ENCODE results near the gene RASGRP2. TPM values are rescaled to one million over a fixed set of nuclear protein-coding genes. Genes with fewer than 3 reads are reported as not detected.

RASGRP2 gene
- total RNA-seq, 1 experiment from 2014 or later, result not detected

DNA sequence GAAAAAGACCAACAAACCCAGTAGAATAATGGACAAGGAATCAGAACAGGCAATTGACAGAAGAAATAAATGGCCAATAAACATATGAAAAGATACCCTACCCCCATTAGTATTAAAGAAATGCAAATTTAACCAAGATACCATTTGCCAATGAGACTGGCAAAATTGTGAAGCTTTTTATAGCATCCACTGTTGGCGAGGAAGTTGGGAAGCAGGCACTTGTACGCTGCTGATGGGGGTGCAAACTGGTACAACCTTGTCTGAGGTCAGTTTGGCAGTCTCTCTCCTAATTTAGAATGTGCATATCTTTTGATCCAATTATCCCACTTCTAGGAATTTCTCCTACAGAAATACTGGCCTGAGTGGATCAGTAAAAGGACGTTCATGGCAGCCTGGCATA is 12.3 kb downstream of the RASGRP2 start:
- Histone ChIP-seq H3K9me3 (no peaks in the 10 kb centered on the region), H3K36me3 (no peaks in the 10 kb centered on the region), H3K27me3 (no peaks in the 10 kb centered on the region), H3K4me3 (no peak overlapping the region)
- DNase-seq, result no peak

GRCh38 chr11:64729851-64730382 is 14.0 kb downstream of the RASGRP2 start:
- no peaks in the 10 kb centered on the region for H3K36me3 ChIP-seq
- no peak for DNase-seq

GRCh38 chr11:64728757-64729365 is 15.1 kb downstream of the RASGRP2 start:
- Histone ChIP-seq H3K27me3 (no peaks in the 10 kb centered on the region), H3K36me3 (no peaks in the 10 kb centered on the region), H3K9me3 (no peaks in the 10 kb centered on the region), H3K4me3 (no peak overlapping the region)
- DNase-seq, result no peak

More at GRCh38 chr11:64729851-64730382, 14.0 kb downstream of the RASGRP2 start:
- H3K27me3 ChIP-seq, result no peaks in the 10 kb centered on the region
- H3K4me3 ChIP-seq, result no peak overlapping the region
- no peaks in the 10 kb centered on the region for H3K9me3 ChIP-seq

DNA sequence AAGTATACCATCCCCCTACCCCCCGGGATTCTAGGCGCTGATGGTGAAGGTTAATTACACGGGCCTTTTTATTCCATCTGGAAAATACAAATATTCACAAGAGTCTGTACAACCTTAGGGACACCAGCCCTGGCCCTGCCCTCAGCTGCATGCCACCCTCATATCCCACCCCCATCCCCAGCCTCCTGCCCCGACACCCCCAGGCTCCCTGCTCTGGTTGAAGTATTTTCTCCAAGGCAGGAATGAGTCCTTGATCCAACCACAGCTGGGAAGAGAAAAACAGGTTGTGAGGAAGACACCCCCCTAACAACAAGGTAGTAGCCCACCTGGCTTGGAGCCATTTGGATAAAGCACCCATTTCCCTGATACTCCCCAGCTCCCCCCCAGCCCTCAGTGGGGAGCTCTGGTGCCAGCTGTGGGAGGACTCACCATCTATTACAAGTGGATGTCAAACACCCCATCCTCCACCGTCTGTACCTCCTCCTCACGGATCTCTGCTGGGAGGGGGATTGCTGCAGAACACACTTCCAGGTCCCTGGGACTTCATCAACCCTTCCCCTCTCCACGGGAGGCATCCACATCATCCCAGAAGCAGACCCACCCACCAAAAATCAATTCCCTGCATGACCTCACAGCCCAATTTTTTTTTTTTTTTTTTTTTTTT is 16.9 kb downstream of the RASGRP2 start:
- Histone ChIP-seq H3K9me3 (no peaks in the 10 kb centered on the region), H3K4me3 (no peak overlapping the region), H3K36me3 (no peaks in the 10 kb centered on the region), H3K27me3 (peaks cover 3% of the 10 kb centered on the region)
- no peak for DNase-seq

- no peaks in the 10 kb centered on the region for H3K36me3 ChIP-seq
- no peaks in the 10 kb centered on the region for H3K9me3 ChIP-seq
- no peak for DNase-seq
- H3K4me3 ChIP-seq, result no peak overlapping the region
- peaks cover 8% of the 10 kb centered on the region for H3K27me3 ChIP-seq
Measured at GRCh38 chr11:64726211-64726641, 17.7 kb downstream of the RASGRP2 start.

DNA sequence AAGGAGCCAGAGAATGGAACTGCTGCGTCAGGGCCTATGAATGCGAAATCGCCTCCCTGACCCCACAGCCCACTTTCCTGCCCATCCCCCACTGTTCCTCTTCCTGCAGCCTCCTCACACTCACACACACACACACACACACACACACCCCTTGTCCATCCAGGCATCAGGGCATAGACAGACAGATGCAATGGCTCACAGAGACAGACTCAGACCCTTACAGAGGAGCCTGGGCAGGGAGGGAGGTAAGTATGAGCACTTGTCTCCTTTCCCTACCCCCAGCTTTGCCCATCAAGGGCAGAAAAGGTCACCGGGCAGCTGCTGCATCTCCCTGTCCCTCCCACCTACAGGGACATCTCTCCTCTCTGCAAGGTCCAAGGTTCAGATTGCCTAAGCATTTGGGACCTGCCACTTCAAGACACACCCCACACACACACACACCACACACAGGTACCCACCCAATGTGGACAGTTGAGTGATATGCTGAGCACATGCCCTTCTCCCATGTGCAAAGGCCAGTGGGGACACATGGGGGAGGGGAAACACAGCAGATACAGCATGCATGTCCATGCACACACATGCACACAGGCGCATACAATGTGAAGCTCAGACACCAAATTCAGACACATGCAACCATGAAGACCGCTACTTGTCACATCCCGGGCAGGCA is 18.9 kb downstream of the RASGRP2 start:
- Histone ChIP-seq H3K4me3 (no peak overlapping the region), H3K36me3 (no peaks in the 10 kb centered on the region), H3K9me3 (no peaks in the 10 kb centered on the region), H3K27me3 (peaks cover 8% of the 10 kb centered on the region)
- no peak for DNase-seq

DNA sequence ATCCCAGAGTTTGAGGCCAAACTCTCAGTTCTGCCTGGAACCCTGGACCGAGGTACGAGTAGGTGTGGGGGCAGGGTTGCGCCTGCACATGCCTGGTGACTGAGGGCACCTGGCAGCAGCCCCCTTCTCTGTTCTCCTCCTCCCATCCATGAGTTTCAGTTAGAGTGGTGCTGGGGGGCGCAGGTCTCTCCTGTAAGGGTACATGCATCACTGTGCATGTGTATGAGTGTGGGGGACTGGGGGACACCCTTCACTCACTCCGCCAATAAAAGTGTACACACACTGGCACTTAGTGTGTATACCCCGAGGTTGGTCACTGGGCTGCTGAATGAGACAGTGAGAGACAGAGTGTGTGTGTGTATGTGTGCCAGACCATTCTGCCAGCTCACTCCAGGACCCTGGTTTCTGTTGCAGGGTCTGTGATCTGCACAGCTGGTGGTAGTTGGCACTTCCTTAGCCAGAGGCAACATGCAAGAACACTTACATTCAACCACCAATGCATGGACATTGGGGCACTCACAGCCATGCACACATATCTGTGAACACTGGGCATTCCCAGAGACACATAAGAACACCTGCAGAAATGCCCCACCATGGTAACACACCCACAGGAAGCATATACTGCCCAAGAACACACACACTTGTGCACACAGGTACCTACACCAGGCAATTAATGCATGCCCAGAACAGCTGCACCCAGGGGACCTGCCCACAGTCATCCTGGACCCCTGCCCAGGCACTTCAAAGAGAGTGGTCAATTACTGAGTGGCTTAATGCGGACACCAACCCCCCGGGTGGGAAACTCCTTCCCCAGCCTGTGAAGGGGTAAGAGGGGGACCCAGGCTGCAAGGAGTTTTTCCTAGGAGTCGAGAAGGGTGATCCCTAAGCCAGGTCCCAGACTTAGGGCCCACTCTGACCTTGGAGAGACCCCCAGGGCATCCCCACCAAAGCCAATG is 19.8 kb downstream of the RASGRP2 start:
- H3K27me3 ChIP-seq, result peaks cover 8% of the 10 kb centered on the region
- H3K4me3 ChIP-seq, result no peak overlapping the region
- H3K9me3 ChIP-seq, result no peaks in the 10 kb centered on the region
- no peaks in the 10 kb centered on the region for H3K36me3 ChIP-seq
- DNase-seq, result no peak

- Histone ChIP-seq H3K27me3 (peaks cover 8% of the 10 kb centered on the region), H3K9me3 (no peaks in the 10 kb centered on the region), H3K36me3 (no peaks in the 10 kb centered on the region), H3K4me3 (peak within 1 kb of the TSS; percentile 73)
- peak; percentile 89 for DNase-seq
Measured at GRCh38 chr11:64723117-64723906, 20.6 kb downstream of the RASGRP2 start, which contains the start of gene NRXN2. Gene NRXN2 (minus strand): TSS chr11:64723197. CDS start chr11:64713699, 9,498 bp downstream.

DNA sequence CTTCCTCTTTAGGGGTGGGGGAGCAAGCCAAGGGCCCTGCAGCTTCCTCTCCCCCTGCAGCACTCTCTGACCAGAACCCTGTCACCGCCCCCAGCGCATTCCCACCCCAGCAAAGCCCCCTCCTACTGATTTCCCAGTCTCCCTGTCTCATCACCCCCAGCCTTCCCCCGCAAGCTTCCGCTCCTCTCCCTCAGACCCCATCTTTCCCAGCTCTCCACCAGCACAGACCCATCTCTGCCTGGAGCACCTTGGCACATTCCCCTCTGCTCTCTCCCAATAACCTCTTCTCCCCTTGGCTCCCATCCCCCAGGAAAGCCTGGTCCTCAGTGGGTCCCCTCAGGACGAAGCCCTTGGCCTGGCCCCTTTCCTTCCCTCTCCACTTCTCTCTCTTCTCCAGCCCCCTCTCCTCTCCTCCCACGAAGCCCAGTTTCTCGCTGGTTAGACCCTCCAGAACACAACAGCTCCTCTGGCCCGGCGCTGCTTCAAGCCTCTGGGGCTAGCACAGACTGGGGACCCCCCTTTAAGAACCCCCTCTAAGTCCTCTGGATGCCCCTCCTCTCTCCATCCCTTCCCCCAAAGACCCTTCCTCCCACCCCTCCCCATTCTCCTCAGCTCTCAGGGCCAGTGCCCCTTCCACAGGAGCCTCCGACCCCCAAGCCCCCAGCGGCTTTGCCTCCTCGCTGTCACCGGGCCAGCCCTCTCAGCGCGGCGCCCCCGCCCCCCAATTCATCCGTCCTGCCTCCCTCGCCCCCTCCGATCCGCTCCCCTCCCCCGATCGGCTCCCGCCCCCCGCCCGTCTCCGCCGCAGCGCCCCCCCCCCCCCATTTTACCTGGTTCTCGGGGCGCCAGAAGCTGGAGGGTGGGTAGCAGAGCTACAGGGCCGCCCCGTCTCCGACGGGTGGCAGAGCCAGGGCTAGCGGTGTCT is 21.5 kb downstream of the RASGRP2 start:
- no peaks in the 10 kb centered on the region for H3K9me3 ChIP-seq
- H3K36me3 ChIP-seq, result no peaks in the 10 kb centered on the region
- peaks cover 8% of the 10 kb centered on the region for H3K27me3 ChIP-seq
- no peak for DNase-seq
- H3K4me3 ChIP-seq, result no peak overlapping the region

DNA sequence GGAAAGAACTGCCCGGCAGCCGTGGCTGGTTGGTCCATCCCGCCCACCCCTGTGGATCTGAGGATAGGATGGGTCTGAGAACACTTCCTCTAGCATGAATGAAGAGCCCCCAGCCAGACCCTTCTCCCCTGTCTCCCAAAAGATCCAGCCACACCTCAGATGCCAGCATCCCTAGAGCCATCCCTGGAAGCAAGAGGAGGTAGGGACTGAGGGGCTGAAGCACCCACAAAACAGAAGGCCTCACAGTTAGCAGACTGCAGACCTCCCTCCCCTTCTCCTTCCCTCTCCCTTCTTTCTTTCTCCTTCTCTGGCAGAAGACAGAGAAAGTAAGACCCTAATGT is 22.6 kb downstream of the RASGRP2 start:
- H3K9me3 ChIP-seq, result no peaks in the 10 kb centered on the region
- peaks cover 8% of the 10 kb centered on the region for H3K27me3 ChIP-seq
- no peaks in the 10 kb centered on the region for H3K36me3 ChIP-seq
- DNase-seq, result no peak
- no peak overlapping the region for H3K4me3 ChIP-seq

DNA sequence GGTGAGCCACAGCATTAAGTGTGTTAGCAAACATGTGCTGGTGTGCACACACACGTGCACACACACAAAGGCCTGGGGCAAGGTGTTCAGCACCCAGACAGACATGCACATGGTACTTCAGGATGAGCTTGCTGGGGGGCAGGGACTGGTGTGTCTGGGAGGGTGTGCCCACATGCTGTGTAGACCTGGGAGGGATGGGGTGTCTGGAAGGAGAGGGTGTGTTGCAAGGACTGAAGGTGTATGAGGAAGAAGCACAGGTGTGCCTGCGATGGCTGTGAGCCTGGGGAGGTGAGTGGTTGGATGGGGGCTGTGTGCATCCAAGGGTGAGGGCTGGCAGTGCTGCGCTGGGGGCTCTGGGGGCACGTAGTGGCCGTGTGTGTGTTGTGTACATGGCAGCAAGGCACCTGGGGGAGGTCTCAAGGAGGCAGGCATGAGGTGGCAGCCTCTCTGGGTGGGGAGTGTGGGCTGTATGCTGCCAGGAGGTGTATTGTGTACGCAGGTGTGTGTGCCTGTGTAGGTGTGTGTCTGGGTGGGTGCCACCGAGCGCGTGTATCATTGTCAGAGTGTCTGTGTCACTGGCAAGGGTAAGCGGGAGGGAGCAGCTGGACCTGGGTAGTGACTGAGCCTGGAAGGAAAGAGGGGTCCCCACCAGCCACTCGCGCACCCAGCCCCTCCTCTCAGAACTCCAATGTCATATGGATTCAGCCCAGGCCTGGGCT is 23.1 kb downstream of the RASGRP2 start:
- H3K27me3 ChIP-seq, result peaks cover 8% of the 10 kb centered on the region

GRCh38 chr11:64720167-64720566 is 23.8 kb downstream of the RASGRP2 start:
- H3K36me3 ChIP-seq, result no peaks in the 10 kb centered on the region
- peaks cover 8% of the 10 kb centered on the region for H3K27me3 ChIP-seq
- H3K4me3 ChIP-seq, result no peak overlapping the region
- no peak for DNase-seq
- no peaks in the 10 kb centered on the region for H3K9me3 ChIP-seq

More for the DNA sequence above, 23.1 kb downstream of the RASGRP2 start:
- Histone ChIP-seq H3K36me3 (no peaks in the 10 kb centered on the region), H3K4me3 (no peak overlapping the region), H3K9me3 (no peaks in the 10 kb centered on the region)
- no peak for DNase-seq

GRCh38 chr11:64719406-64719805 is 24.5 kb downstream of the RASGRP2 start:
- DNase-seq, result no peak
- H3K9me3 ChIP-seq, result no peaks in the 10 kb centered on the region
- no peaks in the 10 kb centered on the region for H3K36me3 ChIP-seq
- peaks cover 13% of the 10 kb centered on the region for H3K27me3 ChIP-seq
- no peak overlapping the region for H3K4me3 ChIP-seq

DNA sequence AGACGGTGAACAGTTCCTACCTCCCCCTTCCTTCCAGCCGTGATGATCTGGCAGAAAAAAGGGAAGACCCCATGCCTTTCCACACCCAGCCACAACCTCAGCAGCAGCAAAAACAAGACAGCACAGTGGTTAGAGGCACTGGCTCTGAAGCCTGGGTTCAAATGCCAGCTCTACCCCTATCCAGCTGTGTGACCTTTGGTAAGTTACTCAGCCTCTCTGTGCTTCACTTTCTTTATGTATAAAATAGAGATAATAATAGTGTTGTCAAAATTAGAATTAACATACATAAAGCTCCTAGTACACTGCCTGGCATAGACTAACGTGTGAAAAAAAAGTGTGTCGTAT is 25.2 kb downstream of the RASGRP2 start:
- H3K27me3 ChIP-seq, result peaks cover 19% of the 10 kb centered on the region
- no peak overlapping the region for H3K4me3 ChIP-seq
- no peak for DNase-seq
- no peaks in the 10 kb centered on the region for H3K36me3 ChIP-seq
- H3K9me3 ChIP-seq, result no peaks in the 10 kb centered on the region

Data from MG63 (cell line).